GM18909 (cell line): ENCODE results near the gene SUPT5H.

Experiments used
- ATAC-seq: cut with Tn5 transposase; IDR thresholded peaks from one replicate; pipeline ENCODE4 v1.9.1; 2021; ENCODE audit warnings: mild to moderate bottlenecking; ENCODE audit not compliant: unreplicated experiment, poor library complexity

SUPT5H gene

DNA sequence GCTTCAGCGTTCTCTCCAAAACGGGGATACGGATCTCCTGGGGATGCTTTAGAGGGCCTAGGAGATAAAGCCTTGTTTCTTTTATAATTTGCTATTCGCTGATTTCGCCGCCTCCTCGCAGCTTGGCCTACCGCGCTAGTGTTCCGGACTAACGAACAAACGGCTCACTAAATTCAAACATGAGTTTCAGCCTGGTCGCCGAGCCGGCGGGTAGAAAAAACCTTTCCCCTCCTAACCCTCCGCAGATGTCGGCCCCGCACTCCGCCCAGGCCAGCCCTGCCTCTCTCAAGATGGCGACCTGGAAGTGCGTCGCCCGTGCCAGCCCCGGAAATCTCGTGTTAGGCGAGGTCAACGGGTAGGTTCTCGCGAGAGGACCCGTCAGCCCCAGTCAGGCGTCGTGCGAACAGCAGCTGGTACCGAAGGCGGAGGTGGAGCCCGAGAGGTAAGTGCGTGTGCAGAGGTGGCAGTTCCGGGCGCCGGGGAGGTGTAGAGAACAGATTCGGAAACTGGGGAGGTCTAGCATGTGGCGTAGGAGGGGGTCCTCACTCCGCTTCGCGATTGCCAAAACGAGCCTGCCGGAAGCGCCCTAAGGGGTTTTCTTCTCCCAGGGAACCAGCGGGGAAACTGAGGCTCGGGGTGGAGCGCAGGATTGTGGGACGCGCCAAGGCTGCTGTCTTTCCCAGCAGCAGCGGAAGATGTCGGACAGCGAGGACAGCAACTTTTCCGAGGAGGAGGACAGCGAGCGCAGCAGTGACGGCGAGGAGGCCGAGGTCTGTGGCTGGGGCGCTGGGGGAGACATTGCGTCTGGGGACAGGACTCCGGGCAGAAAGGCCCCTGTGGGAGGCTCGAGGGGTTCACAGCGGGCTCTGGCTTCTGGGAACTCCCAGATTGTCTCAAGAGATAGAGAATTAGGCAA lies at the start of gene SUPT5H:
TSS of gene SUPT5H (plus strand) at position 387 of the 916 bp plus-strand sequence. CDS start at position 696, 309 bp downstream.
- ATAC-seq = peak; percentile 83

DNA sequence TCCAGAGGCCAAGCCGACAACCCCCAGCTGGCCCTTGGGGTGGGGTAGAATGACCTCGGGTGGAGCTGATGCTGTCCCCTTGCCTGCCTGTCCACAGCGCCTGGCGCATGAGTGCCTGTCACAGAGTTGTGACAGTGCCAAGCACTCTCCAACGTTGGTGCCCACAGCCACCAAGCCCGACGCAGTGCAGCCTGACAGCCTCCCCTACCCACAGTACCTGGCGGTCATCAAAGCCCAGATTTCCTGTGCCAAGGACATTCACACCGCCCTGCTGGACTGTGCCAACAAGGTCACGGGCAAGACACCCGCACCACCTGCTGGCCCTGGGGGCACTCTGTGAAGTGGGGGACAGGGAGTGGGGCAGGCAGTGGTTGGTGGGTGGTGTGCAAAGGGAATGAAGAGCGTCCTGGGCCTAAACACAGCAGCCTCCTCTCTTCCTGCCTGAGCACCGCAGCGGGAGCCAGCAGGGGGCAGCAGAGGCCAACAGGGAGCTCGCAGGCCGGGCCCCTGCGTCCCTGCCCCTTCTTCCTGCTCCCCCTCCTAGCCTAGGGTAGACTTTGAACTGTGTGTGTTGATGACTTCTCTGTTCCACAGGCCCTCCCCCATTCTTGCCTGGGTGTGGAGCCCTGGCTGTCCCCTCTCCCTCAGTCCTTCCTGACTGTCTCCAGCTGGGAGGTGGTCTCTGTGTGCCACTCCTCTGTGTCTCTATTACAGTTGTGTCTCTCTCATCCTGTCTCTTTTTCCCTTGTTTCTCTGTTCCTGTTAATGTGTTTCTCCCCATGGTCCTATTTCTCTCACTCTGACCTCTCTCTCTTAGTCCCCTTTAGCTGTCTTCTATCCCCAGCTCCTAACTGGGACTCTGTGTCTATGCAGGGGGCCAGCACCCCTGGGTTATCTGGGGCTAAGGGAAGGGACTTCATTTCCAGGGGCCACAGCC lies 47.8 kb upstream of the SUPT5H start:
- peak; percentile 46 for ATAC-seq

DNA sequence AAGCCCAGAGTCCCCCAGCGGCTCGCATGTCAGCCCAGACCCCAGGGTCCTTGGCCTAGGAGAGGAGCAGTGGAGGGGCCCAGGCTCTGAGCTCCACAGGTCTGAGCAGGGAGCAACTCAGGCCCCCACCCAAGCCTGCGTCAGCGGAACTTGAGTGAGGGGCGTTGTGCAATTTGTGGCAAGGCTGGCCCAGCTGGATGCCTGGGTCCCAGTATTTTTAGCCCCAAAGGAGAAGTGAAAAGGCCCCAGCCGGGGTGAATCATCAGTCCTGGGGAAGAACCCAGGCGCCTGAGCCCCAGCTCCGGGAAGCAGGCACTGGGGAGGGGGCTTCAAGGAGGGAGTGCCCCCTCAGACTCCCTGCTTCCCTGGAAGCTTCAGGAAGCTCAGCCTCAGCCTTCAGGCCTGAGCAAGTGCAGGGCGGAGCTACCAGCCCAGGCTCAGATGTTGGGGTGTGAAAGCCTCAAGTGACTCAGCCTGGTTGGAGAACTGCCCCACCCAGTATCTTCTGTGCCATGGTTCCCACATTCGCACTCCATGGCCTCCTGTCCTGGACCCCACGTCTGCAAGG lies 47.0 kb upstream of the SUPT5H start:
- no peak for ATAC-seq

DNA sequence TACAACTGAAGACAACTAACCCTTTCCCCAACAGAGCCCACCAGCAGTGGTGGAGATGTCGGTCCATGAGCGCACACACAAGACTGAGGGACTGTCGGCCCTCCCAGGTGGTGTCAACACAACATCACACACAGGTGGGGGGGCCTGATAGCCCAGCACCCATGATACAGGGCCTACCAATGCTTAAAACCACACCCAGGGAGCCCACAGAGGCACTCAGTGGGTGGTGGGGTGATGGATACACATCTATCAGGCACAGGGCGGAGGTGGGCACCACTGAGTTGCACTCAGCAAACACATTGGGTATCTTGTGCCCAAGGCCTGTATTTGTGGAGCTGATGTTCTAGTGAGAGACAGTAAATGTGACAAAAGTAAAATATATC lies 45.7 kb upstream of the SUPT5H start:
- ATAC-seq = no peak

DNA sequence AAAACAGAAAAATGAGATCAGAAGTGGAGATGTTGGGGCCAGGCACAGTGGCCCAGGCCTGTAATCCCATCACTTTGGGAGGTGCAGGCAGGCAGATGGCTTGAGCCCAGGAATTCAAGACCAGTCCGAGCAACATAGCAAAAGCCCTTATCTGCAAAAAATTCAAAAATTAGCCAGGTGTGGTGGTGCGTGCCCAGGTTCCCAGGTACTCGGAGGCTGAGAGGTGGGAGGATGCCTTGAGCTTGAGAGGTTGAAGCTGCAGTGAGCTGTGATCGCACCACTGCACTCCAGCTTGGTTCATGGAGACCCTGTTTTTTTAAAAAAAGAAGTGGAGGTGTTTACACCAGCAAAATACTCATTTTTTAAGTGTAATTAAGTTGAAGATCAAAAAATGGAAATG lies 45.3 kb upstream of the SUPT5H start:
- ATAC-seq = no peak

DNA sequence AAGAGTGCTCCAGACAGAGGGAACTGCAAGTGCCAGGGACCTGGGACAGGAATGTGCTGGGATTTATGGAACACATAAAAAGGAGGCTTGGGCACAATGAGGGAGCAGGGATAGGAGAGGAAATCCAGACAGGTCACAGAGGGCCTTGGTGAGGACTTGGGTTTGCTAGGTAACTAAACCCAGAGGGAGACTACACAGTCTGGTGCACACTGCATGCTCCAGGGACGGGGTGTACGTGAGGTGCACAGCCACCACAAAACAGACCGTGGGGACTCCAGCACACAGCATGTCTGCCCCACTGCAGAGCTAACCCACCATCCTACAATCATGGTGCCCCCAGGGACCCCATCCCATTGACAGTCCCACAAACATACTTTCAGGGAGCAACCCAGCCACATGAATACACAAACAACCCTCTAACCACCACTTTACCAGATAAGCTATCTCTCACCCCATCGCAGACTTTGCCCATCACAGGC lies 44.3 kb upstream of the SUPT5H start:
- ATAC-seq = peak; percentile 5

- ATAC-seq = peak; percentile 25
These were observed 43.6 kb upstream of the SUPT5H start for GRCh38 chr19:39401549-39402345.

GRCh38 chr19:39402346-39403300 lies 42.8 kb upstream of the SUPT5H start:
- no peak for ATAC-seq

DNA sequence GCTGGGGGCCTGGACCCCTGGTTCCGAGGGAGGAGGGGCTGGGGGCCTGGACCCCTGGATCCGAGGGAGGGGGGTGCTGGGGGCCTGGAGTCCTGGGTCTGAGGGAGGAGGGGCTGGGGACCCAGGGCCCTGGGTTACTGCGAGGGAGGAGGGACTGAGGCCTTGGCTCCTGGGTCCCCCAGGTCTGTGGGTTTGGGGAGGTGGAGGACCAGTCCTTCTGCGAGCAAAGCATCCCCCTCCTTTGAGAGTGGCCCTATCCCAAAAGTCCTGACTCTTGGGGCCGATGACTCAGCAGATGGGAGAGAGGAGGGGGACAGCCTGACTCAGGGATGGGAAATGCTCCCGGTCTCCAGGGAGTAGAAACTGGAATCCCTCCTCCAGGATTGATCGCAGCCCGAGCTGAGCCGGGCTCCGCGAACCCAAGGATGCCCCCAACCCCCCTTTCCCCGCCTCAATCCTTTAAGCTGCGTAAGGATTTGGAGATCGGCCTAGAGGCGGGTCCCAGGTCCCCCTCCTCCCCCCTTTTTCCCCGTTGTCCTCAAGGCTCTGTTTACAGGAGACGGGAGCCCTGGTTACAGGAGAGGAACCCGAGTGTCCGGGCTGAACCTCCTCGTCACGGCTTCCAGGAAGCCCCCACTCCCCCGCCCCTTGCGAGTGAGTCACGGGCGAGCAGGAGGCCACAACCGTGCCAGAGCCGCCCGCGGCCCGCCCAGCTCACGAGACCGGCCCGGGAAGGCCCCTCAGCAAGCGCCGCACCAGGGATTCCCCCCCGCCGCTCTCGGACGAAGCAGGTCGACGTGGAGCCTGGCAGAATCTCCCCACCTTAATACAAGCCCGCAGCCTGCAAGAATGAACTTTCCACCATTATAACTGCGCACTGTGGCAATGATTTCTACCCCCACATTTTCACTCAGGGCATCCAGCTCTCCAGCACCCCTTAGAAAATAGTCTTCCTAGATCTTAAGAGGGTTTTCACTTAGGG lies 41.8 kb upstream of the SUPT5H start:
- ATAC-seq = peak; percentile 25

- no peak for ATAC-seq
These were observed 40.0 kb upstream of the SUPT5H start for GRCh38 chr19:39405261-39405957.

DNA sequence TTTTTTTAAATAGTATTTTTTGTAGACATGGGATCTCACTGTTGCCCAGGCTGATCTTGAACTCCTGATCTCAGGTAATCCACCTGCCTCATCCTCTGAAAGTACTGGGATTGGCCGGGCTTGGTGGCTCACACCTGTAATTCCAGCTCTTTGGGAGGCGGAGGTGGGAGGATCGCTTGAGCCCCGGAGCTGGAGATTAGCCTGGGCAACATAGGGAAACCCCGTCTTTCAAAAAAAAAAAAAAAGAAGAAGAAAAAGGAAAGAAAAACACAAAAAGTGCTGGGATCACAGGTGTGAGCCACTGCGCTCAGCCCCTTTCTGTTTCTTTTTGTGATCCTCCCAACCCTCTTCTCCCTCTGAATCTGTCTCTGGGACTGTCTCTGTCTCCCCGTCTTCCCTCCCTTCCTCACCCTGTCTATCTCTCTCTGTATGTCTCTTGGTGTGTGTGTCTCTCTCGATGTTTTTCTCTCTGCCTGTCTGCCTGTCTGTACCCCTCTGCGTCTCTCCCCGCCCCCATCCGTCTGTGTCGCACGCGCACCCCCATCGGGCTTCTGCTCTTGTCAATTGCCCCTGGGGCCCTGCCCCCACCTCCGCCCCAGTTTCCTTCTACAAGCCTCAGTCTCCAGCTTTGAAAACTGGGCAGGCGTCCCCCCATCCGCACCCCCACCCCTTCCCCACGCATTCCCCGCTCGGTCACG lies 39.3 kb upstream of the SUPT5H start:
- ATAC-seq = no peak

GRCh38 chr19:39406656-39407409 lies 38.5 kb upstream of the SUPT5H start, which contains the start of gene ZFP36:
TSS of gene ZFP36 (plus strand) at chr19:39406847. CDS start at chr19:39406905, 58 bp downstream.
- ATAC-seq = no peak

- ATAC-seq = no peak
These were observed 38.0 kb upstream of the SUPT5H start for GRCh38 chr19:39407410-39407659.

DNA sequence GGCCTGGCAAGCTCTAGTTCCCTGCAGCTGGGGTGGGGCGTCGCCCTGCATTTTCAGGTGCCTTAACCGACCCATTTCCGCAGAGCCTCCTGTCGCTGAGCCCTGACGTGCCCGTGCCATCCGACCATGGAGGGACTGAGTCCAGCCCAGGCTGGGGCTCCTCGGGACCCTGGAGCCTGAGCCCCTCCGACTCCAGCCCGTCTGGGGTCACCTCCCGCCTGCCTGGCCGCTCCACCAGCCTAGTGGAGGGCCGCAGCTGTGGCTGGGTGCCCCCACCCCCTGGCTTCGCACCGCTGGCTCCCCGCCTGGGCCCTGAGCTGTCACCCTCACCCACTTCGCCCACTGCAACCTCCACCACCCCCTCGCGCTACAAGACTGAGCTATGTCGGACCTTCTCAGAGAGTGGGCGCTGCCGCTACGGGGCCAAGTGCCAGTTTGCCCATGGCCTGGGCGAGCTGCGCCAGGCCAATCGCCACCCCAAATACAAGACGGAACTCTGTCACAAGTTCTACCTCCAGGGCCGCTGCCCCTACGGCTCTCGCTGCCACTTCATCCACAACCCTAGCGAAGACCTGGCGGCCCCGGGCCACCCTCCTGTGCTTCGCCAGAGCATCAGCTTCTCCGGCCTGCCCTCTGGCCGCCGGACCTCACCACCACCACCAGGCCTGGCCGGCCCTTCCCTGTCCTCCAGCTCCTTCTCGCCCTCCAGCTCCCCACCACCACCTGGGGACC lies 37.6 kb upstream of the SUPT5H start:
- no peak for ATAC-seq
